ENCODE measurements around the gene PKD1.

PKD1 gene

DNA sequence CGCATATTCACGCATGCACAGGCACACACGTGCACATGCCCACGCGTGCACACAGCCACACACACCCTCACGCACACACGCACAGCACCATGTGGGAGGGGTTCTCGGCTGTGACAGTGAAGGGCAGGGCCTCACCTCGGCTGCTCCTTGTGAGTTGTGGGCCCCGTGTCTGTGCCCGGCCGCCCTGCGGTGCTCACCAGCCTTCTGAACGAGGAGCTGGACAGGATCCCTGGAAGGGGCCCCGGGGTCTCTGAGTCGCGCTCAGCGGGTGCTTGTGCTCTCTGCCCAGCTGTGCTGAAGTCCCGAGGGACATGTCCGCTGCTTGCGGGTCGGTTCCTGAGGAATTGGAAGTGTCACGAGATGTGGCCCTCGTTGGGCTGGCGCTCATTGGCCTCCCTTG lies 71.8 kb downstream of the PKD1 start:
- CTCF ChIA-PET, result interaction anchor here (1.1 to 1.3 kb wide), 3 partner anchors 10 to 51 kb away, joined by 3 read pairs; no protein-coding TSS in a partner anchor
- no peaks in the 10 kb centered on the region for H3K4me1 ChIP-seq (ENCODE audit: control extremely low read depth in 1 of 4, control insufficient read depth in 4 of 4, insufficient read depth in 4 of 4, low read length in 3 of 4)

DNA sequence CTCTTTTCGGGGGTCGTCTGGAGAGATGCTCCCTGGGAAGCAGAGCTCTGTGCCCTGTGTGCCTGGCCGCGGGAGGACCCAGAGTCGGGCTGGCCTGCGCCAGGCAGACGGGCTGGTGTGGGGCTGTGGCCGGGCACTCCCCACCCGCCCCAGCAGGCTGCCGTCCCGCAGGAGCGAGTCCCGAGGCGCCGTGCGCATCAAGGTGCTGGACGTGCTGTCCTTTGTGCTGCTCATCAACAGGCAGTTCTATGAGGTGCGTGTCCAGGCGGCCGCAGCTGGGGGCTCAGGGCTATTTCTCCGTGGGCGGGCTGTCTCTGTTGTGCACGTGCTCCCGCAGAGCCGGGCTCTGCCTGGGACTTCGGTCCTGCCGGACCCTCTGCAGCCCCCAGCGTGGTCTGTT lies 72.9 kb downstream of the PKD1 start:
- no peak overlapping the region for H3K4me3 ChIP-seq (ENCODE audit: control insufficient read depth in 1 of 7, extremely low read depth in 1 of 7, insufficient read depth in 4 of 7, low read depth in 2 of 7, low read length in 6 of 7)
- WGBS (ENCODE audit: insufficient coverage), result over 99% methylated on average over 28 of the region's 28 CpGs
- no peaks in the 10 kb centered on the region for H3K27me3 ChIP-seq (replicated peaks in 2 of 5; ENCODE audit: control insufficient read depth in 4 of 5, insufficient read depth in 5 of 5, low read length in 4 of 5)
- ChIA-PET CTCF (interaction anchor here (0.7 to 1.3 kb wide), 3 partner anchors 14 to 50 kb away, joined by 3 read pairs; no protein-coding TSS in a partner anchor), POLR2A (no interaction called here)
- H3K36me3 ChIP-seq (ENCODE audit: control insufficient read depth in 4 of 4, insufficient read depth in 4 of 4, low read length in 3 of 4), result peaks cover 4 to 69% (median 46%) of the 10 kb centered on the region in 4 experiments
- H3K4me1 ChIP-seq (ENCODE audit: control extremely low read depth in 1 of 4, control insufficient read depth in 4 of 4, insufficient read depth in 4 of 4, low read length in 3 of 4), result no peaks in the 10 kb centered on the region
- H3K27ac ChIP-seq (ENCODE audit: insufficient read depth in 1 of 2, low read depth in 1 of 2, low read length in 2 of 2, poor library complexity in 1 of 2, severe bottlenecking in 2 of 2), result no peak overlapping the region
- DNase-seq, result no peak
- no peaks in the 10 kb centered on the region for H3K9me3 ChIP-seq (ENCODE audit: control extremely low read depth in 1 of 5, control insufficient read depth in 4 of 5, insufficient read depth in 2 of 5, low read depth in 1 of 5, low read length in 4 of 5)

More for the DNA sequence above, 71.8 kb downstream of the PKD1 start:
- Histone ChIP-seq H3K36me3 (ENCODE audit: control insufficient read depth in 4 of 4, insufficient read depth in 4 of 4, low read length in 3 of 4) (peaks cover 4 to 72% (median 48%) of the 10 kb centered on the region in 4 experiments), H3K4me3 (ENCODE audit: control insufficient read depth in 1 of 7, extremely low read depth in 1 of 7, insufficient read depth in 4 of 7, low read depth in 2 of 7, low read length in 6 of 7) (no peak overlapping the region), H3K27ac (ENCODE audit: insufficient read depth in 1 of 2, low read depth in 1 of 2, low read length in 2 of 2, poor library complexity in 1 of 2, severe bottlenecking in 2 of 2) (no peak overlapping the region), H3K9me3 (ENCODE audit: control extremely low read depth in 1 of 5, control insufficient read depth in 4 of 5, insufficient read depth in 2 of 5, low read depth in 1 of 5, low read length in 4 of 5) (no peaks in the 10 kb centered on the region), H3K27me3 (replicated peaks in 2 of 5; ENCODE audit: control insufficient read depth in 4 of 5, insufficient read depth in 5 of 5, low read length in 4 of 5) (no peaks in the 10 kb centered on the region)
- POLR2A ChIA-PET, result no interaction called here
- WGBS (ENCODE audit: insufficient coverage), result 95% methylated on average over 25 of the region's 25 CpGs
- no peak for DNase-seq

DNA sequence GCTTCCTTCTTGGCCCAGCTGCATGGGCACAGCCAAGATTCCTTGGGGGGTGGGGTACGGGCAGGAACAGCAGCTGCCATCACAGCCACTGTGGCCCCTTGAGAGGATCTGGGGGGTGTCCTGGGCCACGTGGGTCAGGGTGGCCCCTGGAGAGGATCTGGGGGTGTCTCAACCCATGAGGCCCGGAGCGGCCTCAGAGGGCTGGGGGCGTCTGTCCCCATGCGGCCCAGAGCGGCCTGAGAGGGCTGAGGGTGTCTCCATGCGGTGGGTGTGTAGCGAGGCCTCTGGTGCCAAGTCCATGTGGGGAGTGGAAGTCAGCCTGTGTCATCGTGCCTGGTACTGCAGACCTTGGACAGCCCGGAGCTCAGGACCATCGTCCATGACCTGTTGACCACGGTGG lies 74.2 kb downstream of the PKD1 start:
- Histone ChIP-seq H3K27ac (ENCODE audit: insufficient read depth in 1 of 2, low read depth in 1 of 2, low read length in 2 of 2, poor library complexity in 1 of 2, severe bottlenecking in 2 of 2) (no peak overlapping the region), H3K9me3 (ENCODE audit: control extremely low read depth in 1 of 5, control insufficient read depth in 4 of 5, insufficient read depth in 2 of 5, low read depth in 1 of 5, low read length in 4 of 5) (no peaks in the 10 kb centered on the region), H3K36me3 (ENCODE audit: control insufficient read depth in 4 of 4, insufficient read depth in 4 of 4, low read length in 3 of 4) (peaks cover 8 to 68% (median 46%) of the 10 kb centered on the region in 4 experiments), H3K4me3 (ENCODE audit: control insufficient read depth in 1 of 7, extremely low read depth in 1 of 7, insufficient read depth in 4 of 7, low read depth in 2 of 7, low read length in 6 of 7) (no peak overlapping the region), H3K27me3 (replicated peaks in 2 of 5; ENCODE audit: control insufficient read depth in 4 of 5, insufficient read depth in 5 of 5, low read length in 4 of 5) (no peaks in the 10 kb centered on the region), H3K4me1 (ENCODE audit: control extremely low read depth in 1 of 4, control insufficient read depth in 4 of 4, insufficient read depth in 4 of 4, low read length in 3 of 4) (no peaks in the 10 kb centered on the region)
- ChIA-PET POLR2A (no interaction called here), CTCF (interaction anchor here (1.2 kb wide), 1 partner anchor 14 kb away, joined by 4 read pairs; the partner anchor contains the start of genes NTHL1 and TSC2)
- DNase-seq, result no peak
- 98% methylated on average over 11 of the region's 13 CpGs for WGBS (ENCODE audit: insufficient coverage)

DNA sequence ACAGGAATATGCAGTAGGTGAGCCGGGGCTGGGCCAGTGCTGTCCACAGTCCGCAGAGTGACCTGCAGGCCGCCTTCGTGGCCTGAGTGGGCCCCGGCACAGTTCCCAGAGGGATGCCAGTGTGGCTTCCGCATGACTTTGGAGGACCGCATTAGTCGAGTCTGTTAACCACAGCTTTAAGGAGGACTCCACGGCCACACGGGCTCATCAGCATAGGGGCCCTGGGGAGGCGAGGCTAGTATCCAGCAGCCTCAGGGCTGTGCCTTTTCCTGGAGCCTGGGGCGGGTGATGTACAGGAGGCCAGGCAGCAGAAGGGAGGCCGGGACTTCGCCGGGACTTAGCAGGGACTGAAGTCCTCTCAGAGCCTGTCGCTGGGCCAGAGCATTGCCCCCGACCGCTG lies 74.7 kb downstream of the PKD1 start:
- H3K9me3 ChIP-seq (ENCODE audit: control extremely low read depth in 1 of 5, control insufficient read depth in 4 of 5, insufficient read depth in 2 of 5, low read depth in 1 of 5, low read length in 4 of 5), result no peaks in the 10 kb centered on the region
- ChIA-PET CTCF (interaction anchor here (1.2 kb wide), 1 partner anchor 14 kb away, joined by 4 read pairs; the partner anchor contains the start of genes NTHL1 and TSC2), POLR2A (no interaction called here)
- no peaks in the 10 kb centered on the region for H3K4me1 ChIP-seq (ENCODE audit: control extremely low read depth in 1 of 4, control insufficient read depth in 4 of 4, insufficient read depth in 4 of 4, low read length in 3 of 4)
- DNase-seq, result no peak
- H3K4me3 ChIP-seq (ENCODE audit: control insufficient read depth in 1 of 7, extremely low read depth in 1 of 7, insufficient read depth in 4 of 7, low read depth in 2 of 7, low read length in 6 of 7), result no peak overlapping the region
- H3K27ac ChIP-seq (ENCODE audit: insufficient read depth in 1 of 2, low read depth in 1 of 2, low read length in 2 of 2, poor library complexity in 1 of 2, severe bottlenecking in 2 of 2), result no peak overlapping the region
- peaks cover 8 to 67% (median 48%) of the 10 kb centered on the region in 4 experiments for H3K36me3 ChIP-seq (ENCODE audit: control insufficient read depth in 4 of 4, insufficient read depth in 4 of 4, low read length in 3 of 4)
- H3K27me3 ChIP-seq (replicated peaks in 2 of 5; ENCODE audit: control insufficient read depth in 4 of 5, insufficient read depth in 5 of 5, low read length in 4 of 5), result no peaks in the 10 kb centered on the region
- 98% methylated on average over 18 of the region's 18 CpGs for WGBS (ENCODE audit: insufficient coverage)

DNA sequence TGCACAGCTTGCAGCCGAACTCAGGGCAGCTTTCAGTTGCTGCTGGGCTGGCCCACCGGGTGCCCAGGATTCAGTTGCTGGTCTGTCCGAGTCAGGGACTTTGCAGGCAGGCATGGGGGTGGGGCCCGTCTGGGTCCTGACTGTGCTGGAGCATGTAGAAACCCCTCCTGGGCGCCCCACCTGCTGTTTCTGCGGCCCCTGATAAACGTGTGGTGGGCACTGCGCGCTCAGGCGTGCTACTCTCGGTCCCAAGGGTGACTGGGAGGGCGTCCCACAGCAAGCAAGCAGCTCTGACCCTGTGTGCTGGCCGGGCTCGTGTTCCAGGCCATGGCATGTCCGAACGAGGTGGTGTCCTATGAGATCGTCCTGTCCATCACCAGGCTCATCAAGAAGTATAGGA lies 75.4 kb downstream of the PKD1 start:
- H3K36me3 ChIP-seq (ENCODE audit: control insufficient read depth in 4 of 4, insufficient read depth in 4 of 4, low read length in 3 of 4), result peaks cover 8 to 61% (median 42%) of the 10 kb centered on the region in 4 experiments
- H3K27ac ChIP-seq (ENCODE audit: insufficient read depth in 1 of 2, low read depth in 1 of 2, low read length in 2 of 2, poor library complexity in 1 of 2, severe bottlenecking in 2 of 2), result no peak overlapping the region
- CTCF ChIA-PET, result interaction anchor here (1.2 kb wide), 2 partner anchors 12 to 13 kb away, joined by 3 to 4 read pairs; partner anchors contain the start of genes NTHL1 and TSC2
- 92% methylated on average over 17 of the region's 17 CpGs for WGBS (ENCODE audit: insufficient coverage)
- POLR2A ChIA-PET, result no interaction called here
- no peak for DNase-seq
- no peaks in the 10 kb centered on the region for H3K4me1 ChIP-seq (ENCODE audit: control extremely low read depth in 1 of 4, control insufficient read depth in 4 of 4, insufficient read depth in 4 of 4, low read length in 3 of 4)
- no peaks in the 10 kb centered on the region for H3K27me3 ChIP-seq (replicated peaks in 2 of 5; ENCODE audit: control insufficient read depth in 4 of 5, insufficient read depth in 5 of 5, low read length in 4 of 5)
- H3K9me3 ChIP-seq (ENCODE audit: control extremely low read depth in 1 of 5, control insufficient read depth in 4 of 5, insufficient read depth in 2 of 5, low read depth in 1 of 5, low read length in 4 of 5), result no peaks in the 10 kb centered on the region
- H3K4me3 ChIP-seq (ENCODE audit: control insufficient read depth in 1 of 7, extremely low read depth in 1 of 7, insufficient read depth in 4 of 7, low read depth in 2 of 7, low read length in 6 of 7), result no peak overlapping the region

DNA sequence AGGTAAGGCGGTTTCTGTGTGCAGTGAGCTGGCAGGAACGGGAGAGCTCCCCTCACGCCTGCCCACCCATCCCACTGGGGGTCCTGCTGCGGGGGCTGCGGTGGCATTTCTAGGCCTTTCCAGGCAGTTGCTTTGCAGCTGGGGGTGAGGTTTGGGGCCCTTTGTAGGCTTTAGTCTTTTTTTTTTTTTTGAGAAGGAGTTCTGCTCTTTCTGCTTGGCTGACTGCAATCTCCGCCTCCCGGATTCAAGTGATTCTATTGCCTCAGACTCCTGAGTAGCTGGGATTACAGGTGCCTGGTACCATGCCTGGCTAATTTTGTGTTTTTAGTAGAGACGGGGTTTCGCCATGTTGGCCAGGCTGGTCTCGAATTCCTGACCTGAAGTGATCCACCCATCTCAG lies 76.8 kb downstream of the PKD1 start:
- H3K27ac ChIP-seq (ENCODE audit: insufficient read depth in 1 of 2, low read depth in 1 of 2, low read length in 2 of 2, poor library complexity in 1 of 2, severe bottlenecking in 2 of 2), result no peak overlapping the region
- WGBS (ENCODE audit: insufficient coverage), result 100% methylated on average over 1 of the region's 10 CpGs
- H3K9me3 ChIP-seq (ENCODE audit: control extremely low read depth in 1 of 5, control insufficient read depth in 4 of 5, insufficient read depth in 2 of 5, low read depth in 1 of 5, low read length in 4 of 5), result no peaks in the 10 kb centered on the region
- no peak overlapping the region for H3K4me3 ChIP-seq (ENCODE audit: control insufficient read depth in 1 of 7, extremely low read depth in 1 of 7, insufficient read depth in 4 of 7, low read depth in 2 of 7, low read length in 6 of 7)
- peaks cover 15 to 66% (median 45%) of the 10 kb centered on the region in 4 experiments for H3K36me3 ChIP-seq (ENCODE audit: control insufficient read depth in 4 of 4, insufficient read depth in 4 of 4, low read length in 3 of 4)
- DNase-seq, result no peak
- H3K4me1 ChIP-seq (ENCODE audit: control extremely low read depth in 1 of 4, control insufficient read depth in 4 of 4, insufficient read depth in 4 of 4, low read length in 3 of 4), result no peaks in the 10 kb centered on the region
- ChIA-PET POLR2A (no interaction called here), CTCF (interaction anchor here (1.2 kb wide), 2 partner anchors 11 to 54 kb away, joined by 3 to 4 read pairs; partner anchors contain the start of genes NTHL1 and TSC2)
- H3K27me3 ChIP-seq (replicated peaks in 2 of 5; ENCODE audit: control insufficient read depth in 4 of 5, insufficient read depth in 5 of 5, low read length in 4 of 5), result no peaks in the 10 kb centered on the region

DNA sequence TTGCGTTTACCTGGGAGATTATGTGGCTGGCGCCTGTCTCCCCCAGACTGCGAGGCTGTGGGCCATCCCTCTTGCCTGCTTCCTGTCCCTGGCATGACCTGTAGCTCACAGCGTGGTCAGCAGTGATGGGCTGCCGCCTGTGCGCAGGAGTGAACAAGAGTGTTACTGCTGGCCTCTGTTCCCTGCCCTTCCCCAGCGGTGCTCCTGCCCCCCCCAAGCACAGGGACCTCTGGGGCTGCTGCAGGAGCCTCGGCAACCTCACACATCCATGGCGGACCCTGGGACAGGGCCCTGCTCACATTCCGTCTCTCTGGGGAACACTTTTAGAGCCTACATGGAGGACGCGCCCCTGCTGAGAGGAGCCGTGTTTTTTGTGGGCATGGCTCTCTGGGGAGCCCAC lies 77.3 kb downstream of the PKD1 start:
- Histone ChIP-seq H3K27me3 (replicated peaks in 2 of 5; ENCODE audit: control insufficient read depth in 4 of 5, insufficient read depth in 5 of 5, low read length in 4 of 5) (no peaks in the 10 kb centered on the region), H3K27ac (ENCODE audit: insufficient read depth in 1 of 2, low read depth in 1 of 2, low read length in 2 of 2, poor library complexity in 1 of 2, severe bottlenecking in 2 of 2) (no peak overlapping the region), H3K4me3 (ENCODE audit: control insufficient read depth in 1 of 7, extremely low read depth in 1 of 7, insufficient read depth in 4 of 7, low read depth in 2 of 7, low read length in 6 of 7) (no peak overlapping the region), H3K36me3 (ENCODE audit: control insufficient read depth in 4 of 4, insufficient read depth in 4 of 4, low read length in 3 of 4) (peaks cover 17 to 66% (median 42%) of the 10 kb centered on the region in 4 experiments), H3K9me3 (ENCODE audit: control extremely low read depth in 1 of 5, control insufficient read depth in 4 of 5, insufficient read depth in 2 of 5, low read depth in 1 of 5, low read length in 4 of 5) (no peaks in the 10 kb centered on the region), H3K4me1 (ENCODE audit: control extremely low read depth in 1 of 4, control insufficient read depth in 4 of 4, insufficient read depth in 4 of 4, low read length in 3 of 4) (no peaks in the 10 kb centered on the region)
- CTCF ChIA-PET, result interaction anchor here (1.2 kb wide), 1 partner anchor 53 kb away, joined by 4 read pairs; no protein-coding TSS in a partner anchor
- no peak for DNase-seq
- POLR2A ChIA-PET, result no interaction called here
- WGBS (ENCODE audit: insufficient coverage), result 93% methylated on average over 13 of the region's 13 CpGs

Data from common myeloid progenitor, CD34-positive (primary cell).